Thoracic aorta (tissue), 2 donors: ENCODE data around the gene CELF4. TPM values are rescaled to one million over a fixed set of nuclear protein-coding genes. Genes with fewer than 3 reads are reported as not detected.

ENCODE experiments used
- ATAC-seq: fragments of 150-250 bp; one replicate; pipeline ENCODE4 v1.8.0; 2017; ENCODE audit warnings: low read depth; ENCODE audit not compliant: insufficient number of reproducible peaks, low FRiP score
- DNase-seq: peaks from one replicate; pipeline ENCODE4 v3.0.0-alpha.2; 2020; ENCODE audit warnings: low spot score
- H3K27ac ChIP-seq, 2 donors: fragments of 200-600 bp; sonication (generic); 1 replicate in 1 of 2; 2 replicates in 1 of 2; pipeline ENCODE4 v1.5.1; 2016; ENCODE audit warnings: mild to moderate bottlenecking in 2 of 2, moderate library complexity in 2 of 2
- H3K27me3 ChIP-seq: fragments of 200-600 bp; sonication (generic); replicated peaks from 2 replicates; pipeline ENCODE4 v1.6.0; 2016; ENCODE audit warnings: mild to moderate bottlenecking; ENCODE audit not compliant: insufficient read depth
- H3K36me3 ChIP-seq: fragments of 200-600 bp; sonication (generic); one replicate; pipeline ENCODE4 v1.5.1; 2016
- H3K4me1 ChIP-seq, 2 donors: fragments of 200-600 bp; sonication (generic); 1 replicate in 1 of 2; 2 replicates in 1 of 2; pipeline versions ENCODE4 v1.5.1 to v1.6.0; 2016; ENCODE audit warnings: low read depth in 2 of 2, mild to moderate bottlenecking in 1 of 2; ENCODE audit not compliant: control insufficient read depth in 1 of 2
- H3K4me3 ChIP-seq: fragments of 200-600 bp; sonication (generic); 2 replicates; pipeline ENCODE4 v1.5.1; 2016; ENCODE audit warnings: mild to moderate bottlenecking
- H3K9me3 ChIP-seq: fragments of 200-600 bp; sonication (generic); 2 replicates; pipeline ENCODE4 v1.5.1; 2016
- CTCF ChIP-seq: fragments of 200-600 bp; sonication (generic); IDR thresholded peaks from one replicate; pipeline ENCODE4 v1.5.1; 2019; ENCODE audit warnings: antibody characterized with exemption
- total RNA-seq, 2 donors: library from RNA; depleted of rRNA; stranded (reverse); fragments of >200 nt; gene quantifications; one replicate each; pipeline versions ENCODE4 v1.1.0 to v1.2.3, GENCODE V29; 2016

Gene CELF4
- total RNA-seq, 2 donors from 2014 or later = not detected

GRCh38 chr18:37425222-37425621 lies 140.4 kb downstream of the CELF4 start:
- Histone ChIP-seq H3K27me3 (no peaks in the 10 kb centered on the region), H3K9me3 (no peaks in the 10 kb centered on the region), H3K27ac (no peak overlapping the region), H3K4me3 (no peak overlapping the region), H3K4me1 (no peaks in the 10 kb centered on the region), H3K36me3 (no peaks in the 10 kb centered on the region)
- no peak for ATAC-seq
- no peak for DNase-seq
- TF ChIP-seq CTCF = no peak

GRCh38 chr18:37424507-37424906 lies 141.1 kb downstream of the CELF4 start:
- H3K36me3 ChIP-seq = no peaks in the 10 kb centered on the region
- no peaks in the 10 kb centered on the region for H3K4me1 ChIP-seq
- no peaks in the 10 kb centered on the region for H3K9me3 ChIP-seq
- H3K27ac ChIP-seq = no peak overlapping the region
- ATAC-seq (no peak), DNase-seq (no peak)
- no peaks in the 10 kb centered on the region for H3K27me3 ChIP-seq
- TF ChIP-seq CTCF = no peak
- no peak overlapping the region for H3K4me3 ChIP-seq

- Histone ChIP-seq H3K9me3 (no peaks in the 10 kb centered on the region), H3K36me3 (no peaks in the 10 kb centered on the region), H3K4me1 (no peaks in the 10 kb centered on the region), H3K27ac (no peak overlapping the region), H3K4me3 (no peak overlapping the region), H3K27me3 (no peaks in the 10 kb centered on the region)
- ATAC-seq (no peak), DNase-seq (no peak)
- no peak for TF ChIP-seq CTCF
Measured at GRCh38 chr18:37422596-37422995, 143.0 kb downstream of the CELF4 start.

GRCh38 chr18:37422116-37422515 lies 143.5 kb downstream of the CELF4 start:
- Histone ChIP-seq H3K4me3 (no peak overlapping the region), H3K27me3 (no peaks in the 10 kb centered on the region), H3K36me3 (no peaks in the 10 kb centered on the region), H3K4me1 (no peaks in the 10 kb centered on the region), H3K9me3 (no peaks in the 10 kb centered on the region), H3K27ac (no peak overlapping the region)
- DNase-seq (no peak), ATAC-seq (no peak)
- TF ChIP-seq CTCF = no peak

GRCh38 chr18:37421341-37422077 lies 144.1 kb downstream of the CELF4 start:
- Histone ChIP-seq H3K9me3 (no peaks in the 10 kb centered on the region), H3K36me3 (no peaks in the 10 kb centered on the region), H3K4me1 (no peaks in the 10 kb centered on the region), H3K27ac (no peak overlapping the region), H3K27me3 (no peaks in the 10 kb centered on the region), H3K4me3 (no peak overlapping the region)
- DNase-seq (no peak), ATAC-seq (no peak)
- no peak for TF ChIP-seq CTCF
